Colonic mucosa (tissue), 4 donors: ENCODE data around the gene MTARC1. TPM values are rescaled to one million over a fixed set of nuclear protein-coding genes. Genes with fewer than 3 reads are reported as not detected.

Source experiments
- DNase-seq: peaks from one replicate; pipeline ENCODE4 v3.0.0-alpha.2; 2020
- H3K27ac ChIP-seq: fragments of 200-600 bp; one replicate; pipeline ENCODE4 v1.8.0; 2021
- H3K27me3 ChIP-seq: fragments of 200-600 bp; one replicate; pipeline ENCODE4 v1.8.0; 2021
- H3K36me3 ChIP-seq: fragments of 200-600 bp; one replicate; pipeline ENCODE4 v1.8.0; 2021
- H3K4me1 ChIP-seq: fragments of 200-600 bp; one replicate; pipeline ENCODE4 v1.8.0; 2021; ENCODE audit warnings: mild to moderate bottlenecking
- H3K4me3 ChIP-seq: fragments of 200-600 bp; one replicate; pipeline ENCODE4 v1.8.0; 2021
- H3K9ac ChIP-seq, 2 donors: one replicate each; pipeline ENCODE4 v1.7.0; 2013; ENCODE audit warnings: control low read depth in 2 of 2, low read depth in 2 of 2, low read length in 2 of 2
- H3K9me3 ChIP-seq: fragments of 200-600 bp; one replicate; pipeline ENCODE4 v1.8.0; 2021
- intact Hi-C: fragments of 100-400 bp; cut with DNase I; formaldehyde crosslinking; loops from one replicate; pipeline ENCODE4 v1.14.1; 2022
- total RNA-seq, 2 donors: library from RNA; stranded (reverse); fragmentation: NEBNext Ultra II Directional in 1 of 2; extraction: Animal tissue kit (Norgen Biotek cat#: 25700) in 1 of 2; gene quantifications; one replicate each; pipeline ENCODE4 v1.2.1, GENCODE V29; 2021
- TF ChIP-seq, protein P1 (sequence below): fragments of 200-600 bp; IDR thresholded peaks from one replicate; pipeline ENCODE4 v1.8.0; 2022; ENCODE audit warnings: antibody characterized with exemption, mild to moderate bottlenecking
- donor health status: healthy.
- donor health status: DM: no; HTN: no; CAD: no.
- donor health status: DM: no; HTN: no; CAD: no.

Gene MTARC1
- total RNA-seq, 2 donors from 2014 or later, result 33.6 to 37.0 TPM

DNA sequence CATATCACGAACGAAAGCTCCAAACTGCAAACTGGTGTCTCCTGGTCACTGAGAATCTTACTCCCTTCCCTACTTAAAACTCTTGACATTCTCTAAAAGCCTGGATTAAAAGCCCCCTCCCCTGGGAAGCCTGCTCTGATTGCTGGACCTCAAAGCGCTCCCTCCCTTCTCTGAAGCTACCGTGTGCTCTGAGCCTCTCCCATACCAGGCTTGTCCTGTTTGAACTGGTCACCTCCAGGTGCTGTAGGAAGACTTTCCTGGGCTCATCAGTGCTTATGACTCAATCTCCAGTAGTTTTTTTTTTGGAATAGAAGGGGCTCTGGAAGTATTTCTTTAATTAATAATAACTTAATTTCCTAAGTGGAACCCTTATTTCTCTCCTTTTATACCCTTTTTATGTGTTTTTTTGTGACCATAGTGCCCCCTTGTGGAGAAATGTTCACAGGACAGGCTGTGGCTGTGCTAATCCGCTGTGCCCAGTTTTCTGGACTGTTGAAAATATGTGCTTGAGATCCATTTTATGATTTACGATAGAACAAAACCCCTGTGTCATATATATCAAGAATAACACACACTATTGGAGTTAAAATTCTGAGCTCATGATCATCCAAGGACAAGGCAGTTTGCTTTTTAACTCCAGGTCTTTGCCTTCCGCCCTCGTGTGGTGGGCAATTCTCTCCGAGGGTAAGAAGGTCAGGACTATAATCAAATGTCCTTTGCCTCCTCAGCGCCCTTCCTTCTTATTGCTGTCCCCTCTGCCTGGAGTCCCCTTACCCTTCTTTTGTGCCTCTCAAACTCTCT, 16.9 kb downstream of the MTARC1 start:
- Histone ChIP-seq H3K4me1 (no peaks in the 10 kb centered on the region), H3K9me3 (no peaks in the 10 kb centered on the region), H3K27ac (peak overlapping the region; percentile 39), H3K27me3 (no peaks in the 10 kb centered on the region), H3K9ac (no peak overlapping the region), H3K4me3 (no peak overlapping the region), H3K36me3 (no peaks in the 10 kb centered on the region)
- peak; percentile 40 for DNase-seq
- intact Hi-C loops, result no loop called here
- TF ChIP-seq, protein P1, sequence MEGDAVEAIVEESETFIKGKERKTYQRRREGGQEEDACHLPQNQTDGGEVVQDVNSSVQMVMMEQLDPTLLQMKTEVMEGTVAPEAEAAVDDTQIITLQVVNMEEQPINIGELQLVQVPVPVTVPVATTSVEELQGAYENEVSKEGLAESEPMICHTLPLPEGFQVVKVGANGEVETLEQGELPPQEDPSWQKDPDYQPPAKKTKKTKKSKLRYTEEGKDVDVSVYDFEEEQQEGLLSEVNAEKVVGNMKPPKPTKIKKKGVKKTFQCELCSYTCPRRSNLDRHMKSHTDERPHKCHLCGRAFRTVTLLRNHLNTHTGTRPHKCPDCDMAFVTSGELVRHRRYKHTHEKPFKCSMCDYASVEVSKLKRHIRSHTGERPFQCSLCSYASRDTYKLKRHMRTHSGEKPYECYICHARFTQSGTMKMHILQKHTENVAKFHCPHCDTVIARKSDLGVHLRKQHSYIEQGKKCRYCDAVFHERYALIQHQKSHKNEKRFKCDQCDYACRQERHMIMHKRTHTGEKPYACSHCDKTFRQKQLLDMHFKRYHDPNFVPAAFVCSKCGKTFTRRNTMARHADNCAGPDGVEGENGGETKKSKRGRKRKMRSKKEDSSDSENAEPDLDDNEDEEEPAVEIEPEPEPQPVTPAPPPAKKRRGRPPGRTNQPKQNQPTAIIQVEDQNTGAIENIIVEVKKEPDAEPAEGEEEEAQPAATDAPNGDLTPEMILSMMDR, result peak; percentile 84

DNA sequence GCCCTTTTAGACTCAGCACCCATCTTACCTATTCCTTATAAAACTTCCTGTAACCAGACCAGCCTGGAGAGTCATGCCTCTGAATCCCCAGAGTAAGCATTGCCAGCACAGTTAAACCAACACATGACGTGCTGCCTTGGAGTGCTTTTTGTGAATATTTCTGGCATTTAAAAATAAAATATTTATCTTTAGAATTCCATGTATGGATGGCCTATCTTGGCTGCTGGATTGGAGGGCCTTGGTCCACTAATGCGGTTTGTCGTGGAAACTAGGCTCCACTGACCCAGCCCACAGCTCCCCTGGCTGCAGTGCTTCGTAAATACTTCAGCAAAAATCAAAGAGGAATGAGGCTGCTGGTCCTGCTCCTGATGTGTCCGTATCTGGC, 17.5 kb downstream of the MTARC1 start:
- H3K27ac ChIP-seq, result peak overlapping the region; percentile 39
- no peaks in the 10 kb centered on the region for H3K27me3 ChIP-seq
- intact Hi-C loops, result no loop called here
- H3K36me3 ChIP-seq, result no peaks in the 10 kb centered on the region
- no peaks in the 10 kb centered on the region for H3K9me3 ChIP-seq
- no peaks in the 10 kb centered on the region for H3K4me1 ChIP-seq
- DNase-seq, result no peak
- H3K4me3 ChIP-seq, result no peak overlapping the region
- TF ChIP-seq, protein P1, result no peak
- H3K9ac ChIP-seq, result no peak overlapping the region

DNA sequence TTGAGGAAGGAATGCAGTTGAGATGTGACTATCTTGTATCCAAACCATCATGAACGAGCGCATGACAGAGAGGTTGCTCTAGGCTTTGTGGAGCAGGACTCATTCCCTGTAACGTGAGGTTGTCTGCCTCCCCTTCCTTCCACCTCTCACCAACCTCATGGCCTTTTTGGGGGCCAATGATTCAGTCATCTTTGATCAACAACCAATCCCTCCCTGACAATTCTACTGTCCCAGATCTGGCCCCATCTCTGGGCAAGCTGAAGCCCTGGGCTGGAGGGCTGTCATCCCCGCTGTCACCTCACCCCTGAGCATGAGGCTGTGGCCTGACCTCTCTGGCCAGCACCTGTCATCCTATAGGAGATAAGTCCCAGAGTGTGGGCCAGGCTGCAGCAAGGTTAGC, 19.7 kb downstream of the MTARC1 start:
- TF ChIP-seq, protein P1, result no peak
- Histone ChIP-seq H3K9ac (no peak overlapping the region), H3K4me3 (no peak overlapping the region), H3K36me3 (no peaks in the 10 kb centered on the region), H3K27ac (no peak overlapping the region), H3K9me3 (no peaks in the 10 kb centered on the region), H3K4me1 (no peaks in the 10 kb centered on the region), H3K27me3 (no peaks in the 10 kb centered on the region)
- DNase-seq, result no peak
- intact Hi-C loops, result no loop called here

DNA sequence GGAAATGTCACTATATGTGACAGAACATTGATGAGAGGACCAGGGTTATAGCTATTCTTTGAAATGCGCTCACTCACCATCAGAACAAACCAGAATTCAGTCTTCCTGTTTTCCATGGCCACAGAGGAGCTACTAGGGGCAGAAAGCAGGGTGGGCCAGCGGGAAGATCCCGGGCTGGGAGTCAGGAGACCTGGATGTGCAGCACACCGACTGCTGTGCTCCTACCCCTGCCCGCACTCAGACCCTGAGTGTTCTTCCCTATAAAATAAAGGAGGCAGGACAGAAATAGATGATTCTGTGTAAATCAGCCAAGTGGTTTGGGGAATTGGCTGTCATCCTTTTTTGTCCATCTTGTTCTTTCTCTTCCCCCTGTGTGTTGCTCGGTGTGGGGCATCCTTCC, 21.0 kb downstream of the MTARC1 start:
- DNase-seq, result no peak
- no peaks in the 10 kb centered on the region for H3K9me3 ChIP-seq
- intact Hi-C loops, result no loop called here
- no peak overlapping the region for H3K27ac ChIP-seq
- no peak overlapping the region for H3K4me3 ChIP-seq
- TF ChIP-seq, protein P1, result no peak
- no peaks in the 10 kb centered on the region for H3K27me3 ChIP-seq
- H3K9ac ChIP-seq, result no peak overlapping the region
- H3K36me3 ChIP-seq, result no peaks in the 10 kb centered on the region
- H3K4me1 ChIP-seq, result no peaks in the 10 kb centered on the region

DNA sequence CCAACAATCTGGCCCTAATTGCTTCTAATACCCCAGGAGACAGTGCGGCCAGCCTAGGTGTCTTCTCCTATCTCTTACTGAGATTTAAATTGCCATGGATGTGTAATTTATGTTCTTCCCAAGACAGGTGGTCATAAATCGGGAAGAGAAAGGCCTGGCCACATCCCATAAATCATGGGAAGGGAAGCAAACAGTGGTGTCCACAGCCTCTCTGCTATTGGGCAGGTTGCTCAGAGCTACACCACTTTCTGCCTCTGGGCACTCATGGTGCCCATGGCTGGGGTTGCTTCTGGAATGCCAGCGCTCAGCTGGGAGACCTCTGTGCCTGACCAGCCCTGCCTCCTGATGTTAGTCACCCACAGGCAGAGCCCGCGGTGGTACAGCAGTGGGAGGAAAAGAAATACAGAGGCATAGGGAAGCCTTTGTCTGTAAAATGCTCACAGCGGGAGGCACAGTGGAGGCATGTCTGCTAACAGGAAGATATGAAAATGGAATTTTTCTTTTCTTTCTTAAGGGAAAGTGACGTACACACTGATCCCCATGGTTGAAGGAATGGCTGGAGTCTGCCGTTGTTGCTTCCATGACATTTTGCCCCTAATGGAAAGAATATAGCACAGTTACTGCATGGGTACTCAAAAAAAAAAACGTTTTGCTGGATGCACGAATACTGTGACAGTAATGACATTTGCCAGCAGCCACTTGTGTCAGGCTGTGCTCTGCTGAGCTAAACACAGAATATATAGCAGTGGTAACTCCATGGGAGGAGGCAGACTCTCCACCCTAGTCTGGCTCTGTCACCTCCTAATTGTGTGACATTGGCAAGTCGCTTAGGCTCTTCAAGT, 21.9 kb downstream of the MTARC1 start:
- H3K27me3 ChIP-seq, result no peaks in the 10 kb centered on the region
- no peak for DNase-seq
- no peaks in the 10 kb centered on the region for H3K4me1 ChIP-seq
- intact Hi-C loops, result no loop called here
- H3K36me3 ChIP-seq, result no peaks in the 10 kb centered on the region
- no peak overlapping the region for H3K9ac ChIP-seq
- H3K4me3 ChIP-seq, result no peak overlapping the region
- TF ChIP-seq, protein P1, result no peak
- no peak overlapping the region for H3K27ac ChIP-seq
- H3K9me3 ChIP-seq, result no peaks in the 10 kb centered on the region
